H1 (cell line): Measurements from ENCODE around the gene IDH3A.

Source experiments
- BCL11A ChIP-seq, 2 experiments: IDR thresholded peaks; one replicate each; pipeline ENCODE4 v1.6.1; 2011; ENCODE audit warnings: low read depth in 2 of 2, low read length in 2 of 2, mild to moderate bottlenecking in 2 of 2
- EGR1 ChIP-seq: IDR thresholded peaks from 2 replicates; pipeline ENCODE4 v1.6.1; 2011; ENCODE audit warnings: low read depth, low read length, borderline replicate concordance
- EZH2 ChIP-seq: fragments of 200-600 bp; sonication (generic); IDR thresholded peaks from 2 replicates; pipeline ENCODE4 v1.7.1; 2012; ENCODE audit warnings: low read depth, mild to moderate bottlenecking, moderate library complexity, low read length, inconsistent platforms; ENCODE audit not compliant: severe bottlenecking
- FOSL1 ChIP-seq: IDR thresholded peaks from 2 replicates; pipeline ENCODE4 v1.6.1; 2011; ENCODE audit warnings: mild to moderate bottlenecking, low read depth, low read length, moderate library complexity; ENCODE audit not compliant: insufficient read depth
- JUN ChIP-seq: IDR thresholded peaks from 2 replicates; pipeline ENCODE4 v1.6.1; 2011; ENCODE audit warnings: low read depth, mild to moderate bottlenecking, improper control_type of control experiment, low read length
- PHF8 ChIP-seq: fragments of 200-600 bp; sonication (generic); conservative IDR thresholded peaks from 2 replicates; pipeline ENCODE4 v1.7.1; 2012; ENCODE audit warnings: low read depth, mild to moderate bottlenecking, inconsistent platforms, low read length, moderate library complexity
- POLR2A ChIP-seq, 2 experiments: IDR thresholded peaks; 1 replicate in 1 of 2; 2 replicates in 1 of 2; pipeline ENCODE4 v1.6.1; 2011; ENCODE audit warnings: low read depth in 2 of 2, low read length in 2 of 2, mild to moderate bottlenecking in 2 of 2; ENCODE audit errors: control extremely low read depth in 1 of 2
- POLR2AphosphoS5 ChIP-seq: IDR thresholded peaks from 2 replicates; pipeline ENCODE4 v1.6.1; 2011; ENCODE audit warnings: low read depth, low read length
- SP1 ChIP-seq: IDR thresholded peaks from 2 replicates; pipeline ENCODE4 v1.6.1; 2011; ENCODE audit warnings: low read depth, low read length
- ZNF274 ChIP-seq: IDR thresholded peaks from 2 replicates; pipeline ENCODE4 v1.7.0; 2012; ENCODE audit warnings: low read length, borderline replicate concordance; ENCODE audit errors: extremely low read depth
- TF ChIP-seq, protein P1 (sequence below): IDR thresholded peaks from 2 replicates; pipeline ENCODE4 v1.6.1; 2011; ENCODE audit warnings: low read length, improper control_type of control experiment
- TF ChIP-seq, protein P2 (sequence below), 3 experiments: IDR thresholded peaks; 1 replicate in 2 of 3; 2 replicates in 1 of 3; pipeline versions ENCODE4 v1.5.1 to v1.6.1; 2011; ENCODE audit warnings: low read length in 3 of 3, mild to moderate bottlenecking in 3 of 3, inconsistent platforms in 2 of 3, low read depth in 1 of 3, moderate library complexity in 1 of 3; ENCODE audit not compliant: insufficient read depth in 1 of 3; ENCODE audit errors: control extremely low read depth in 1 of 3

DNA sequence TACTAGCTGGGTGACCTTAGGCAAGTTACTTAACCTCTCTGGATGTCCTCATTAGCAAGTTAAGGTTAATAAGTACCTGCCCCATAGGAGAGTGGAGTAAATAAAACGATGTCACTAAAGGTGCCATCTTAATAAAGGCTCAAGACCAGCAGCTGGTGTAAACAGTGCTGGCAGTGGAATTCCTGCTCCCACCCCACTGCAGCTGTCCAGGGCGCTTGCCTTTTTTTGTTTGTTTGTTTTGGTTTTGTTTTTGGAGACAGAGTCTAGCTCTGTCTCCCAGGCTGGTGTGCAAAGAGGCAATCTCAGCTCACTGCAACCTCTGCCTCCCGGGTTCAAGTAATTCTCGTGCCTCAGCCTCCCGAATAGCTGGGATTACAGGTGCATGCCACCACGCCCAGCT, 28.9 kb downstream of the IDH3A start:
- TF ChIP-seq SP1, result no peak
- no peak for TF ChIP-seq FOSL1
- TF ChIP-seq EGR1, result no peak
- TF ChIP-seq, protein P1, sequence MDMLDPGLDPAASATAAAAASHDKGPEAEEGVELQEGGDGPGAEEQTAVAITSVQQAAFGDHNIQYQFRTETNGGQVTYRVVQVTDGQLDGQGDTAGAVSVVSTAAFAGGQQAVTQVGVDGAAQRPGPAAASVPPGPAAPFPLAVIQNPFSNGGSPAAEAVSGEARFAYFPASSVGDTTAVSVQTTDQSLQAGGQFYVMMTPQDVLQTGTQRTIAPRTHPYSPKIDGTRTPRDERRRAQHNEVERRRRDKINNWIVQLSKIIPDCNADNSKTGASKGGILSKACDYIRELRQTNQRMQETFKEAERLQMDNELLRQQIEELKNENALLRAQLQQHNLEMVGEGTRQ, result no peak
- TF ChIP-seq, protein P2, sequence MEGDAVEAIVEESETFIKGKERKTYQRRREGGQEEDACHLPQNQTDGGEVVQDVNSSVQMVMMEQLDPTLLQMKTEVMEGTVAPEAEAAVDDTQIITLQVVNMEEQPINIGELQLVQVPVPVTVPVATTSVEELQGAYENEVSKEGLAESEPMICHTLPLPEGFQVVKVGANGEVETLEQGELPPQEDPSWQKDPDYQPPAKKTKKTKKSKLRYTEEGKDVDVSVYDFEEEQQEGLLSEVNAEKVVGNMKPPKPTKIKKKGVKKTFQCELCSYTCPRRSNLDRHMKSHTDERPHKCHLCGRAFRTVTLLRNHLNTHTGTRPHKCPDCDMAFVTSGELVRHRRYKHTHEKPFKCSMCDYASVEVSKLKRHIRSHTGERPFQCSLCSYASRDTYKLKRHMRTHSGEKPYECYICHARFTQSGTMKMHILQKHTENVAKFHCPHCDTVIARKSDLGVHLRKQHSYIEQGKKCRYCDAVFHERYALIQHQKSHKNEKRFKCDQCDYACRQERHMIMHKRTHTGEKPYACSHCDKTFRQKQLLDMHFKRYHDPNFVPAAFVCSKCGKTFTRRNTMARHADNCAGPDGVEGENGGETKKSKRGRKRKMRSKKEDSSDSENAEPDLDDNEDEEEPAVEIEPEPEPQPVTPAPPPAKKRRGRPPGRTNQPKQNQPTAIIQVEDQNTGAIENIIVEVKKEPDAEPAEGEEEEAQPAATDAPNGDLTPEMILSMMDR (IDR thresholded peaks at IDR 0.05; ENCODE audit: control extremely low read depth in 1 of 3, insufficient read depth in 1 of 3, low read depth in 1 of 3, low read length in 3 of 3), result no peak
- TF ChIP-seq EZH2, result no peak
- no peak for TF ChIP-seq JUN
- no peak for TF ChIP-seq ZNF274
- TF ChIP-seq BCL11A (IDR thresholded peaks at IDR 0.05; ENCODE audit: low read depth in 2 of 2, low read length in 2 of 2), result no peak
- TF ChIP-seq POLR2A (IDR thresholded peaks at IDR 0.05; ENCODE audit: control extremely low read depth in 1 of 2, low read depth in 2 of 2, low read length in 2 of 2), result no peak
- no peak for TF ChIP-seq PHF8
- no peak for TF ChIP-seq POLR2AphosphoS5
